ENCODE measurements around the gene KLHL36.

The KLHL36 gene

DNA sequence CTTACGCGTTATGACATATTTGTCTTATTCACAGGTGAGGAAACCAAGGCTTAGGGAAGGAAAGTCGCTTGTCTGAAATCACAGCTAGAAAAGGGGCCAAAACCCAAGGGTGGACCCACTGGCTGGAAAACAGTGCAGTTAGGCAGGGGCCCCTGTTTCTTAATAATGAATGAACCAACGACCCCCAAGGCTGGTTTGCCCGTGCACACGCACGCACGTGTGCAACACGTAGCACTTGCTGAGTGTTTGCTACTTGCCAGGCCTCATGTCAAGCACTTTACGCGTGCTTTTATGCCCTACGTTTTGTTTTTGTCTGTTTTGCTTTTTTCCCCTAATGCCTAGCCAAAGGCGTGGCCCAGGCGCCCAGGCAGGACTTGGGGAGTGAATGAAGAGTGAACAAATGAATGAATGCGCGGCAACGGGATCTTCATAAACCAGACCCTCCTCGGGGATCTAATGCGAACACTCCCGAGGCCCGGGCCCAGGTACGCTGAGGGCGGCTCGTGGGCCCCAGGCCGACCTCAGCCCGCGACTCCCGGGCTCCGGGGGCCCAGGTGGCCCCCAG lies 50.9 kb downstream of the KLHL36 start:
- no peak for DNase-seq (ENCODE audit: low read depth)

DNA sequence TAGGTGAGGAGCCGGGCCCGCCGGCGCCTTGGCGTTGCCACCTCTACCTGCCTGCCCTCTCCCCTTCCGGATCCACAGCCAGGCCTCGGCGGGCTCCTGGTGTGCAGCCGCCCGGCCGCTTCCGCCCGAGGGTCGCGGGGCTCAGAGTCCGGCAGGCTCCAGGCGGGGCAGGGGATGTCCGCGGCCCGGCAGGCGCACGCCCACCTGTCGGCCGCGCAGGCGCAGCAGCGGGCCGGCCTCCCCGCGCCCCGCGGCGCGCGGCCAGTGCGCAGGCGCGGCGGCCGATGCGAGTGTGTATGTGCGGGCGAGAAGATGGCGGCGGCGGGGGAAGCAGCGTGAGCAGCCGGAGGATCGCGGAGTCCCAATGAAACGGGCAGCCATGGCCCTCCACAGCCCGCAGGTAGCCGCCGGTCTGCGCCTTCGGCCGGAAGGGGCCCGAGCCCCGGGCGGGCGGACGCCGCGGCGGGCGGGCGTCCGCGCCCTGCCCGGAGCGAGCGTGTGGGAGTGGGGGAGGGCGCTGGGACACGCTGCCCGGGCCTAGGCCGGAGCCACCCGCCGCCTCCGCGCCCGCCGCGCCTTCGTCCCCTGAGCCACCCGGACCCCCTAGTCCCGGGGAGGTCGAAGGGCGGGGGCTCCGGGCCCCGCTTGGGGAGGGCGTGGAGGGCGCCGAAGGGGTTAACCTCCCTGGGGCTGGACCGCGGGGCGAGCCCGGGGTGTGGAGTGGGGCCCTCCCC lies 51.6 kb downstream of the KLHL36 start, which contains the start of gene USP10:
TSS of gene USP10 (plus strand) at position 289 of the 734 bp plus-strand sequence. CDS start at position 380, 91 bp downstream.
- no peak for DNase-seq (ENCODE audit: low read depth)

DNA sequence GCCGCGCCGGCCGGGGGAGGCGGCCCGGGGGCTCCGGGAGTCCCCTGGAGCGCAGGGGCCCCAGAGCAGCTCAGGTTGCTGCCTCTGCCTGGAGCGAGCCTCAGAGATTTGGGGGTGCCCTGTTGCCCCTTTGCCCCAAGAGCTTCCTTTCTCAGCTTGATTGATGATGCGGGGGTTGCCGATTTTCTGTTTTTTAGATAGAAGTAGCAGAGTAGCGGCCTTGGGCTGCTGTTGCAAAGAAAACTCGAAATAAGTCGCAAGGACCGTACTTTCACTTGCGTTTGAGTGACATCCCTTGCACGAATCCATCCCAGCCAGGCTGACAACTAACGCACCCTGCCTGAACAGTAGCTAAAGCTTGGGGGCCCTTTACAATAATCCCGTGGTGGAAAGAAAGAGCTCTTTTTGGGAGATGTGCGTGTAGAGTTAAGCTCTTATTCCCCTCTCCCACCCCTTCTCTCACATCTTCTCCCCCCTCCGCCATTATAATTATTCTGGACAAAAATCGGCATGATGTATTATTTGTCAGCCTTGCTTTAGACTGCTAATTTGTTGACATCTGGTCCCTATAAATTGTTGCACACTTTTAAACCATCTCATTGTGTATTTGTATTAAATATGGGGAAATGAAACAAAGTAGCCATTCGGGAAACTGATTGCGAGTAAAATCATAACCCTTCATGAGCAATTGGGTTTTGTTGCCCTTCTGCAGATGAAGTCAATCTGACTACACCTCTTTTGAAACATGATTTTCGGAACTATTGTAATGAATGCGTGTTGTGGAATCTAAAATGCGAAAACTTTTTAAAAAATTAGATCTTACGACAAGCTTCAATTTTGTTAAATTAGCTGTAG lies 52.4 kb downstream of the KLHL36 start:
- DNase-seq (ENCODE audit: low read depth): no peak

DNA sequence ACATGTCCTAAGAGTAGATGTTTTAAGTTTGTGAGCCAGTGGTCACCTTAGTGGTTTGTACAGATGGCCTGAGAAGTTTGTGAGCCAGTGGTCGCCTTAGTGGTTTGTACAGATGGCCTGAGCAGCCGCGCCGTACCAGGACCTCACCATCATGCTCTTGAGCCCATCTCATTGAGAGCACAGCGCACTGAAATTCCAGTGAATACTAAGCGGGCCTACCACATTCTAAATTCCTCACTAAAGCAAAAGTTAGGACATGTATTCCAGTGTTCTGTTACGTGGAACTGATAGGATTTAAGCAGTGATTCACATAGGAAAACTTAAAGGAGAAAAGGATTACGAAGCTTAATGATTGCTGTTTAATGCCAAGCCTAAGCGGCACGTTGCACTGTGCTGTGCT lies 55.4 kb downstream of the KLHL36 start:
- no peak for DNase-seq (ENCODE audit: low read depth)

DNA sequence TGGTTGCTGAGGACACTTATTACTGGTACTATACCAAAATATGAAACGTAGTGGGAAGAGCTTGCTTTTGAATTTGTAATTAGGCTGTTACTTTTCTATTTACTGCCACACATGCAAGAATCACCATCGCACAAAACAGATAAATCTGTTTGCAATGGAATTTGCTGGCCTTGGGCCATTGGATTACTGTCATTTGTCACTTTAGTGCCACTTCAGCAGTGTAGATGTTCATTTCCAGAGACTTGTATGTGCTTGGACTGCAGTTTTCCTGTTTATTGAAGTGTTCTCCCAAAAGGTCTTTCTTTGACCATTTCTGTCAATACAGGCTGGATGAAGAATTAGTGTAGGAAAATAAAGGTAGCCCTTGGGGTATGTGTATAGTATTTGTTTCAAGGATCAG lies 55.9 kb downstream of the KLHL36 start:
- no peak for DNase-seq (ENCODE audit: low read depth)

DNA sequence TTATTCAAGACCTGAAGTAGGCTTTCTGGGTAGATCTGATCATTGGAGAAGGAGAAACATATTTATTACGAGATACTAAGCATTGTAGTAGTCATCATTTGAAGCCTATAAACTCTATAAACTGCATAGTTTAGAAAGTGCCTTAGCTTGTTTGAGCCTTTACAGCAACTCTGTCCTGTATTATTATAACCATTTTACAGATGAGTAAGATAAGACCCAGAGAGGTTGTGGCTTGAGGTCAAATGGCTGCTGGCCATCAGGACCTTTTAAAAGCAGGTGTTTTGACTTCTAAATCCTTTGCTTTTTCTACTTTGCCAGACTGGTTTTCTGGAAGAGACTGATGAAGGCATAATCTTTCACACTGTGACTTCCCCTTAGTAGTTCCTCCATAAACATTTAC lies 58.5 kb downstream of the KLHL36 start:
- DNase-seq (ENCODE audit: low read depth): no peak

DNA sequence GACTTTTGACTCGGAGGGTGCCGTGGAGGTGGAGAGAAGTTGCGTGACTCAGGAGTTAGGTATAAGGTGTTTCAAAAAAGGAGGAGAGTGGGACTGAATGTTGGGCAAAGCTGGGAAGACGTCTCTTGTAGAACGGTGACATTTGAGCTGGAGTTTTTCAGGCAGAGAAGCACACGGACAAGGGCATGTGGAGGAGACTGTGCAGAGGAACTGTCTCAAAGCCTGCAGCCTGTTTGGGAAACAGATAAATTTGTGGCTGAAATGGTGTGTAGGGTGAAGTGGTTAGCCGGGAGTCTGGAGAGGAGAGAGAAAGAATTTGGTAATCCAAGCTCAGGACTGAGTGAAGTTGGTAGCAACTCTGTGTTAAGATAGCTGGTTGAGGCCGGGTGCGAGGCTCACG lies 61.3 kb downstream of the KLHL36 start:
- DNase-seq (ENCODE audit: low read depth): no peak

DNA sequence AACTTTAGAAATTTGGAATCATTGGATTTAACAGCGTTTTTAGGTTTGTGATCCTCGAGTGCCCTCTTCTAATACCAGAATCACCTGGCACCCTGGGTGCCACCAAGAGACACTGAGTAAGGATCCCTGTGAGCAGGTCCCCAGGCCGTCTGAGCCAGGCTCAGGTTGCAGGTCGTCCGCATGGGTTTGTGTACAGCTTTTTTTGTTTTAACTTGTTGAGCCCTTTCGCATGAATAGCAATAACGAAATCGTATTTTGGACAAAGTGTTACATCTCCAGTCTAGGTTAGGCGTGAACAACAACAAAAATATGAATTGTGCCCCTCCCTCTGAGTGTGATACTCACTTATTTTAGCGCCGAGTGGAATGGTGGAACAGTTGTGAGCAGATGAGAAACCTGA lies 62.4 kb downstream of the KLHL36 start:
- DNase-seq (ENCODE audit: low read depth): no peak
